HepG2 (cell line): Measurements from ENCODE around the gene RBM47. TPM values are rescaled to one million over a fixed set of nuclear protein-coding genes. Genes with fewer than 3 reads are reported as not detected.

ENCODE experiments used
- ATAC-seq: fragments of 200-7000 bp; cut with Tn5 transposase; 3 replicates; pipeline ENCODE4 v1.9.1; 2020; ENCODE audit warnings: mild to moderate bottlenecking, moderate library complexity
- BruUV-seq: library from RNA; stranded (reverse); fragments of 400-500 nt; replicated peaks from 2 replicates; lab custom pipeline; 2021; lab: Mats Ljungman, UMichigan
- CTCF ChIA-PET: fragments of 300-600 bp; formaldehyde crosslinking; extraction: SDS; loops from one replicate; lab custom pipeline; 2021; ENCODE audit warnings: low total read pairs, inconsistent platforms, low intra/inter-chr PET ratio; lab: Yijun Ruan, JAX
- POLR2A ChIA-PET: fragments of 350-600 bp; sonication (Branson Sonifier 250); formaldehyde crosslinking; loops from one replicate; lab custom pipeline; 2020; ENCODE audit warnings: antibody characterized with exemption, inconsistent platforms; lab: Yijun Ruan, JAX
- DNase-seq: peaks from one replicate; pipeline ENCODE4 v3.0.0-alpha.2; 2015; ENCODE audit warnings: low spot score
- FAIRE-seq: peaks from 3 replicates; lab custom pipeline; 2011; peaks lifted over from hg19 to GRCh38; lab: Jason Lieb, UNC
- H2AFZ ChIP-seq: one replicate; pipeline ENCODE4 v1.6.1; 2011; ENCODE audit warnings: low read length, inconsistent platforms
- H3K27ac ChIP-seq: fragments of 300-600 bp; 3 replicates; pipeline ENCODE4 v1.8.0; 2011; ENCODE audit warnings: mixed run types, mild to moderate bottlenecking, mixed read lengths, low read length, inconsistent platforms; ENCODE audit not compliant: insufficient read depth; ENCODE audit errors: extremely low read length
- H3K27me3 ChIP-seq, 2 experiments: fragments of 200-600 bp in 1 of 2; 2 replicates in 1 of 2; 3 replicates in 1 of 2; pipeline versions ENCODE4 v1.6.0 to v1.8.0; 2011; ENCODE audit warnings: low read length in 2 of 2, mild to moderate bottlenecking in 2 of 2, moderate library complexity in 2 of 2, inconsistent platforms in 1 of 2; ENCODE audit not compliant: insufficient read depth in 2 of 2, control insufficient read depth in 1 of 2
- H3K36me3 ChIP-seq, 2 experiments: fragments of 200-600 bp in 1 of 2; replicated peaks in 1 of 2; 2 replicates in 1 of 2; 3 replicates in 1 of 2; pipeline versions ENCODE4 v1.5.1 to v1.8.0; 2011; ENCODE audit warnings: low read length in 2 of 2, inconsistent platforms in 1 of 2; ENCODE audit not compliant: insufficient read depth in 2 of 2, control insufficient read depth in 1 of 2
- H3K4me1 ChIP-seq: 2 replicates; pipeline ENCODE4 v1.5.1; 2012; ENCODE audit warnings: low read length, inconsistent platforms; ENCODE audit not compliant: insufficient read depth
- H3K4me2 ChIP-seq: 2 replicates; pipeline ENCODE4 v1.6.0; 2011; ENCODE audit warnings: low read depth, low read length, inconsistent platforms
- H3K4me3 ChIP-seq, 3 experiments: fragments of 200-600 bp in 1 of 3; sonication (generic), shearing (Covaris generic) in 1 of 3; replicated peaks in 1 of 3; 2 replicates each; pipeline ENCODE4 v1.5.1; 2011 to 2016; ENCODE audit warnings: low read length in 3 of 3, inconsistent platforms in 2 of 3, low read depth in 2 of 3, mild to moderate bottlenecking in 2 of 3, control low read depth in 1 of 3, mixed read lengths in 1 of 3; ENCODE audit not compliant: insufficient read depth in 1 of 3
- H3K79me2 ChIP-seq: one replicate; pipeline ENCODE4 v1.6.1; 2011; ENCODE audit warnings: low read length, inconsistent platforms; ENCODE audit not compliant: insufficient read depth
- H3K9ac ChIP-seq: 2 replicates; pipeline ENCODE4 v1.6.0; 2011; ENCODE audit warnings: mild to moderate bottlenecking, low read depth, low read length, inconsistent platforms; ENCODE audit not compliant: insufficient read depth
- H3K9me3 ChIP-seq: 2 replicates; pipeline ENCODE4 v1.5.1; 2012; ENCODE audit warnings: mild to moderate bottlenecking, low read length
- H4K20me1 ChIP-seq: 2 replicates; pipeline ENCODE4 v1.6.0; 2011; ENCODE audit warnings: inconsistent platforms, mild to moderate bottlenecking, low read length, moderate library complexity; ENCODE audit not compliant: insufficient read depth
- ARNT2 ChIP-seq: sonication (generic); formaldehyde crosslinking; IDR thresholded peaks from 2 replicates; pipeline ENCODE4 v1.8.0; 2022; ENCODE audit warnings: mild to moderate bottlenecking, low read depth, missing genetic modification reagents, moderate library complexity
- CHD4 ChIP-seq: fragments of 200-600 bp; sonication (generic); IDR thresholded peaks from 2 replicates; pipeline ENCODE4 v1.7.0; 2017; ENCODE audit warnings: mild to moderate bottlenecking, low read length, borderline replicate concordance
- DDIT3 ChIP-seq: sonication (generic); formaldehyde crosslinking; IDR thresholded peaks from 2 replicates; pipeline ENCODE4 v1.4.0; 2020; ENCODE audit warnings: mild to moderate bottlenecking, missing genetic modification reagents
- DPF2 ChIP-seq: sonication (generic); formaldehyde crosslinking; IDR thresholded peaks from 2 replicates; pipeline ENCODE4 v1.4.0; 2020; ENCODE audit warnings: mild to moderate bottlenecking, low read depth, missing genetic modification reagents, borderline replicate concordance
- KMT2A ChIP-seq: sonication (generic); formaldehyde crosslinking; IDR thresholded peaks from 2 replicates; pipeline ENCODE4 v1.4.0; 2020; ENCODE audit warnings: missing genetic modification reagents
- NBN ChIP-seq: fragments of 450-650 bp; conservative IDR thresholded peaks from 2 replicates; pipeline ENCODE4 v1.6.1; 2017
- PCBP1 ChIP-seq: fragments of 200-400 bp; formaldehyde crosslinking; IDR thresholded peaks from 2 replicates; pipeline ENCODE4 v1.6.1; 2017; ENCODE audit warnings: mild to moderate bottlenecking, low read depth, low read length, borderline replicate concordance
- ZNF232 ChIP-seq: sonication (generic); formaldehyde crosslinking; IDR thresholded peaks from 2 replicates; pipeline ENCODE4 v1.4.0; 2020; ENCODE audit warnings: missing genetic modification reagents, borderline replicate concordance
- ZNF503 ChIP-seq: sonication (generic); formaldehyde crosslinking; IDR thresholded peaks from 2 replicates; pipeline ENCODE4 v1.4.0; 2020; ENCODE audit warnings: missing genetic modification reagents
- ZNF773 ChIP-seq: sonication (generic); formaldehyde crosslinking; IDR thresholded peaks from 2 replicates; pipeline ENCODE4 v1.4.0; 2020; ENCODE audit warnings: missing genetic modification reagents, borderline replicate concordance
- WGBS: methylation state at CpG from one replicate; pipeline ENCODE4 v1.1.6; 2017; ENCODE audit warnings: low lambda C conversion rate; 5-methylcytosine and 5-hydroxymethylcytosine counted together
- in situ Hi-C: cut with HindIII; loops from 2 replicates; pipeline ENCODE4 v1.10.0; 2017; ENCODE audit warnings: low pct_unique_long_range_greater_than_20kb; ENCODE audit not compliant: extremely low pct_ligation_motif_present
- intact Hi-C: fragments of 100-400 bp; cut with micrococcal nuclease; formaldehyde crosslinking; loops from one replicate; pipeline ENCODE4 v1.10.0; 2022; ENCODE audit not compliant: unreplicated experiment
- polyA plus RNA-seq, 8 experiments: library from polyadenylated mRNA; depleted of rRNA in 3 of 8; stranded (reverse) in 7 of 8; unstranded in 1 of 8; fragments of >200 nt; fragmentation: Illumina TruSeq in 4 of 8; extraction: Trizol in 4 of 8; gene quantifications; 2 replicates each; pipeline versions ENCODE4 v1.2.1 to v1.2.3, GENCODE V29; 2011 to 2016; ENCODE audit warnings: low read depth in 4 of 8, missing spikeins in 1 of 8, mixed read lengths in 1 of 8; ENCODE audit not compliant: insufficient read depth in 1 of 8
- total RNA-seq, 5 experiments: library from RNA; depleted of rRNA; stranded (reverse); fragments of >200 nt; fragmentation: Illumina TruSeq; extraction: Trizol; gene quantifications; 2 replicates each; pipeline ENCODE4 v1.2.3, GENCODE V29; 2016; ENCODE audit warnings: low read depth in 1 of 5
- TF ChIP-seq, protein P1 (sequence below): sonication (generic); formaldehyde crosslinking; IDR thresholded peaks from 2 replicates; pipeline ENCODE4 v1.5.1; 2020; ENCODE audit warnings: mild to moderate bottlenecking, moderate library complexity, missing genetic modification reagents

The RBM47 gene
- total and polyA plus RNA-seq, 2 of the 13 experiments (the other 11 are each of a cell fraction or from before 2014, with no cell fraction given): 1.2 to 2.5 TPM

- TF ChIP-seq ARNT2 (CRISPR knock-in tag): no peak
- TF ChIP-seq KMT2A: no peak
- TF ChIP-seq ZNF232 (CRISPR knock-in tag): no peak
Observed at GRCh38 chr4:40502934-40503333, 126.7 kb downstream of the RBM47 start (continued).

DNA sequence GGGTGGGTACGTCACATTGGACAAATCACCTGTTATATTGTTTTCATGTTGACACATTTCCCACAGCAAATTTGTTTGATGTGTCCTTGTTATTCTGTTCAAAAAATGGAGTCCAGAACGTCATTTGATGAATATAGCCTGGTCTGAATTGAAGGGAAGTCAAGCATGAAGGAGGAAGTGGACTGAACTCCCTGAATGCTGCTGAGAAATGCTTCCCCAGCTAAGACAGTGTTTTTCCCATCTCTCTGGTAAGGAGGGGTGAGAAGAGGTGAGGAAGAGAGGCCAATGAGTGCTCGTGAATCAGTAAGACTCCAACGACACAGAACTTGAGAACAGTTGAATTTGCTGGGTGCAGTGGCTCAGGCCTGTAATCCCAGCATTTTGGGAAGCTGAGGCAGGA, 127.4 kb downstream of the RBM47 start:
- BruUV-seq: no TSS peak
- 76% methylated on average over 4 of the region's 4 CpGs for WGBS

GRCh38 chr4:40500781-40501180, 128.9 kb downstream of the RBM47 start:
- no peak overlapping the region for H3K27ac ChIP-seq
- no peak overlapping the region for H3K4me3 ChIP-seq
- ATAC-seq: no peak
- no peak for DNase-seq
- TF ChIP-seq ZNF503 (CRISPR knock-in tag) (no peak), DDIT3 (no peak), DPF2 (CRISPR knock-in tag) (no peak), NBN (no peak), PCBP1 (no peak), CHD4 (no peak)
- TF ChIP-seq, protein P1, sequence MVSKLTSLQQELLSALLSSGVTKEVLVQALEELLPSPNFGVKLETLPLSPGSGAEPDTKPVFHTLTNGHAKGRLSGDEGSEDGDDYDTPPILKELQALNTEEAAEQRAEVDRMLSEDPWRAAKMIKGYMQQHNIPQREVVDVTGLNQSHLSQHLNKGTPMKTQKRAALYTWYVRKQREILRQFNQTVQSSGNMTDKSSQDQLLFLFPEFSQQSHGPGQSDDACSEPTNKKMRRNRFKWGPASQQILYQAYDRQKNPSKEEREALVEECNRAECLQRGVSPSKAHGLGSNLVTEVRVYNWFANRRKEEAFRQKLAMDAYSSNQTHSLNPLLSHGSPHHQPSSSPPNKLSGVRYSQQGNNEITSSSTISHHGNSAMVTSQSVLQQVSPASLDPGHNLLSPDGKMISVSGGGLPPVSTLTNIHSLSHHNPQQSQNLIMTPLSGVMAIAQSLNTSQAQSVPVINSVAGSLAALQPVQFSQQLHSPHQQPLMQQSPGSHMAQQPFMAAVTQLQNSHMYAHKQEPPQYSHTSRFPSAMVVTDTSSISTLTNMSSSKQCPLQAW (CRISPR knock-in tag): no peak
- H3K4me1 ChIP-seq: peaks cover 3% of the 10 kb centered on the region
- ChIA-PET POLR2A (no interaction called here), CTCF (no interaction called here)
- no peak overlapping the region for H2AFZ ChIP-seq
- no peaks in the 10 kb centered on the region for H3K9me3 ChIP-seq
- no peaks in the 10 kb centered on the region for H3K36me3 ChIP-seq
- H3K4me2 ChIP-seq: no peak overlapping the region
- H3K79me2 ChIP-seq: no peaks in the 10 kb centered on the region
- no TSS peak for BruUV-seq
- intact Hi-C loops (no loop called here), in situ Hi-C loops (no loop called here)
- no peak overlapping the region for H3K9ac ChIP-seq
- WGBS: 79% methylated on average over 6 of the region's 6 CpGs
- no peaks in the 10 kb centered on the region for H3K27me3 ChIP-seq
- FAIRE-seq: no peak
- H4K20me1 ChIP-seq: no peaks in the 10 kb centered on the region

More for the DNA sequence above, 127.4 kb downstream of the RBM47 start:
- no peak overlapping the region for H2AFZ ChIP-seq
- TF ChIP-seq ZNF773 (CRISPR knock-in tag): no peak
- no peak overlapping the region for H3K4me2 ChIP-seq
- intact Hi-C loops: no loop called here
- DNase-seq (no peak), FAIRE-seq (no peak), ATAC-seq (no peak)
- peaks cover 13% of the 10 kb centered on the region for H3K4me1 ChIP-seq
- CTCF ChIA-PET: no interaction called here
- H4K20me1 ChIP-seq: no peaks in the 10 kb centered on the region
- H3K27ac ChIP-seq: no peak overlapping the region
- no peak overlapping the region for H3K4me3 ChIP-seq
- H3K36me3 ChIP-seq: no peaks in the 10 kb centered on the region
- POLR2A ChIA-PET: no interaction called here
- no peak overlapping the region for H3K9ac ChIP-seq
- in situ Hi-C loops: no loop called here
- H3K27me3 ChIP-seq: no peaks in the 10 kb centered on the region
- no peaks in the 10 kb centered on the region for H3K79me2 ChIP-seq
- no peaks in the 10 kb centered on the region for H3K9me3 ChIP-seq
